Head of caudate nucleus (tissue), 42 donors: Measurements from ENCODE around the gene B3GNT9.

Experiments used
- DNase-seq, 42 donors: peaks; one replicate each; pipeline versions ENCODE4 v3.0.0 to v3.0.0-alpha.2; 2020 to 2021; ENCODE audit warnings: mixed read lengths in 7 of 42
- intact Hi-C: fragments of 100-400 bp; cut with DNase I; formaldehyde crosslinking; loops from one replicate; pipeline ENCODE4 v1.15.0; 2022

B3GNT9 gene

DNA sequence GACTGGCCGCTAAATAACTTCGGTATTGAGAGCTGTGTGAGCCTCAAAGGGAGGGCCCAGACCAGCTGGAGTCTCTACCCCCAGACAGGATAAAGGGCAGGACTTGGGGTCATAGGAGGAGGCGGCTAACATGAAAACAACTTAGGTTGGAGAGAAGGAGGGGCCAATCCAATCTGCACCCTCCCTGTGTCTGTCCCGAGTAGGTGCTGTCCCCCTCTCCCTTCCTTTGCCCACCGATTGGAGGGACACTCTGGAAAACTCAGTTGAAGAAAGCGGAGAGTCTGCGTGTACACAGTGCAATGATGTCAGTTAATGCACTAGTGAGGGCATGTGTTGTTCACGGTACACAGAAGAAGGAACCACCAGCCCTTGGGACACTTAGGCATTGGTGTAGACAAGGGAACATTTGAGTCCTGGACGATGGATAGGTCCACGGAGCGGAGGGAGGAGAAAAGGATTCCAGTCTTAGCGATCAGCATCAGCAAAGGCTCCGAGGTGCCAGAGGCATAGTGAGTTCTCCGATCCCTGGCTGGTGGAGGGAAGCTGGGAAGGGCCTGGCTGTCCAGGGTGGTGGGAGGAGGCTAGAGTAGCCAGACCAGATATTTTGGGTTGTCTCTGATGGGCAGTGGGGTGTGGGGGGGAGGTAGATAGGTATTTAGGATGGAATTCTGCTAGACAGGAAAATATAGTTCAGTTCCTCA lies 20.3 kb upstream of the B3GNT9 start:
- intact Hi-C loops = no loop called here
- no peak for DNase-seq

DNA sequence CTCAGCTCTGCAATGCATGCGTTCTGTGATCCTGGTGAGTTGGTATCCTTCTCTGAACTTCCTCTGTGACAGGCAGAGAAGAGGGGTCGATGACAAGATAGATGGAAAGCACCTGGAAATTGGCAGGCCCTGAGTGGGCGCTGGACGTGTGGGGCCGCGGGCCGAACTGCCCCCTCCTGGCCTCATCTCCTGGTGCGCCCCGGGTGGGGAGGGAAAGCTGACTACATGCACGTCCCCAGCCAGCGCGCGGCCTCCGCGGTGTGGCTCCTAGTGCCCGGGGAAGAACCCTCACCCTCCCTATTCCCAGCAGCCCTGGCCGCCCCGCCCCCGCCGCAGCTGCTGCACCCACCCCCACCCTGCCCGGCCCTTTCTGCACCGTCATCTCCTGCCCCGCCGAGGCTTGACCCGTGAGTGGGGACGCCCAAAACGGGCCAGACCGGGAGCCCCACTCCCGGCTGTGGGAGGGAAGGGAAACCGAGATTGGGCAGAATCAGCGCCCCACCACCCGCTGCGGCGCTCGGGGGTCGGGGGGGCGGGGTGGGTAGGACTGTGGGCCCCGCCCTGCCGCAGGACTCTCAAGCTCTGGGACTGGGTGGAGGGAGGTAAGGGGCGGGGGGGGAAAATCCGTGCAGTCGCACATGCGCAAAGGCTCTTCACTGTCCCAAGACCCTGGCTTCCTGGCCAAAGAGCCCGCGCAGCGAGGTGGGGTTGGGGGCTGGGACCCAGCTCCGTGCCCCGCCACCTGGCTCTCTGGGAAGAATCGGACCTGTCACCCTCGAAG lies 19.6 kb upstream of the B3GNT9 start, which contains the start of gene NOL3:
Gene NOL3, plus strand, starts transcription at position 371 of the 781 bp plus-strand sequence.
- DNase-seq = peak; percentile 38 to 89 (median 75)
- intact Hi-C loops = no loop called here

DNA sequence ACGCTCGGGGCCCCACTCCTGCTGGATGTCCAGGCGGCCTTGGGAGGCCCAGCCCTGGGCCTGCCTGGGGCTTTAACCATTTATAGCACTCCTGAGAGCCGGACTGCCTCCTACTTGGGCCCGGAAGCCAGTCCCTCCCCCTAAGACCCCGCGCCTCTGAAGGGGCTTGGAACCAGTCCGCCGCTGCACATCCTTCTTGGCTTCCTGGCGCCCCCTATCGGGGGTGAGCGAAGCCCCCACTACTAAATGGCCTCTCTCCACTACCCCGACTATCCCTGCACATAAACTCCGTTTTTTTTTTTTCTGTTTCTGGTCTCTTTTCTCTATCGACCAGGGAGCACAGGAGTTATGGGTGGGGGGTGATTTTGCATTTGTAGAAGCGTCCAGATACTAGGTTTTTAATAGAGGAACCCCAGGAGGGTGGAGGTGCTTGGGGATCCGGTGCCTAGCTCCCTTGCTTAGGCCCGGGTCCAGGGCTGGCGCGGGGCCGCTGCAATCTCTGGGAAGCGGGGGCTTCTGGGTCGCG lies 18.9 kb upstream of the B3GNT9 start:
- intact Hi-C loops = no loop called here
- peak in 17 of 42 donors; percentile 40 to 80 (median 61) for DNase-seq

DNA sequence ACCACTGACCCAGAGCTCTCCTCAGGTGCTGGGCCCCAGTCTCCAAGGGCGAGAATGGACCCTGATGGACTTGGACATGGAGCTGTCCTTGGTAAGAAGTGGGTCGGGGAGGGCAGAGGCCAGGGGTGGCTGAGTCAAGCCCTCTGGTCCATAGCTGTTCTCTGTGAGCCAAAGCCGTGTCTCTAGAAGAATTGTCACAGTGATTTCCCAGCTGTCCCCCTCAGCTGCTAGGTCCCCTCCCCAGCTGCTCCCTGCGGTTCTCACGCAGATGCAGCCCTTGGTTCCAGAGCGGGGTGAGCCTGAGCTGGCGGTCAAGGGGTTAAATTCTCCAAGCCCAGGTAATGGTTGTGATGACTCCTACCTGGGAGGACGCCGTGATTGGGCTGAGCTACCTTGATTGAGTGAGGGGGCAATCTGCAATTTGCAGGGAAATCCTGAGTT lies 18.2 kb upstream of the B3GNT9 start:
- intact Hi-C loops = no loop called here
- DNase-seq = no peak

GRCh38 chr16:67167588-67167987 lies 16.8 kb upstream of the B3GNT9 start:
- intact Hi-C loops = no loop called here
- DNase-seq = no peak

GRCh38 chr16:67166598-67167168 lies 15.9 kb upstream of the B3GNT9 start:
- intact Hi-C loops = no loop called here
- no peak for DNase-seq

- intact Hi-C loops = no loop called here
- no peak for DNase-seq
Observed at GRCh38 chr16:67166110-67166547, 15.3 kb upstream of the B3GNT9 start.

GRCh38 chr16:67165121-67166078 lies 14.6 kb upstream of the B3GNT9 start:
- intact Hi-C loops = no loop called here
- no peak for DNase-seq

- peak in 41 of 42 donors; percentile 49 to 87 (median 74) for DNase-seq
- intact Hi-C loops = no loop called here
Observed at GRCh38 chr16:67164599-67165061, 13.8 kb upstream of the B3GNT9 start, which contains the start of gene HSF4. HSF4 (plus strand) TSS chr16:67164745; CDS start chr16:67164812, 67 bp downstream.

DNA sequence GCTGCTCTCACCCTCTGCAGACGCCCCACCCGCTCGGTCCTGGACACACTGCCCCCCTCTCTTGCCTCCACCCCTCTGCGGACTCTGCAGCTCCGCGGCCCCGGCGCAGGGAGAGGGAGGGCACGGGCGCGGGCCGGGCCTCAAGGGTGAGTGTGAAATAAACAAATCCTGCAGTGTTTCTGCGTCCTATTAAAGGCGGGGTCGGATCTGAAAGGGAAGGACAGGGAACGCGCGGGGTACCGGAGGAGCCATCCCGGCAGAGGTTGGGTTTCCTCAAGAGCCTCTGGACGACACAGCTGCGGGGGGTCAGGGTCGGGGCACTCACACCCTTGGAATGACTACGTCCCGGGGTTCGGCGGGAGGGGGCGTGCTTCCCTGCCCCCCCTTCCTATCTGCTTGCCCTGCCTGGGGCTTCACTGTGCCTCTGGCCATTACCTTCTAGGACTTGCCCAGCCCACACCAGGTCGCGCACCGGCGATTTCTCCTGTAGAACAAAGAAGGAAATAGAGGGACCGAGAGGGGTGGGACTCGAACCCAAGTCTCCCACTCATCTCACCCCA lies 13.3 kb upstream of the B3GNT9 start:
- intact Hi-C loops = no loop called here
- peak in 3 of 42 donors; percentile 37 to 55 (median 42) for DNase-seq

GRCh38 chr16:67163164-67163998 lies 12.6 kb upstream of the B3GNT9 start:
- intact Hi-C loops = no loop called here
- peak; percentile 71 to 93 (median 86) for DNase-seq

DNA sequence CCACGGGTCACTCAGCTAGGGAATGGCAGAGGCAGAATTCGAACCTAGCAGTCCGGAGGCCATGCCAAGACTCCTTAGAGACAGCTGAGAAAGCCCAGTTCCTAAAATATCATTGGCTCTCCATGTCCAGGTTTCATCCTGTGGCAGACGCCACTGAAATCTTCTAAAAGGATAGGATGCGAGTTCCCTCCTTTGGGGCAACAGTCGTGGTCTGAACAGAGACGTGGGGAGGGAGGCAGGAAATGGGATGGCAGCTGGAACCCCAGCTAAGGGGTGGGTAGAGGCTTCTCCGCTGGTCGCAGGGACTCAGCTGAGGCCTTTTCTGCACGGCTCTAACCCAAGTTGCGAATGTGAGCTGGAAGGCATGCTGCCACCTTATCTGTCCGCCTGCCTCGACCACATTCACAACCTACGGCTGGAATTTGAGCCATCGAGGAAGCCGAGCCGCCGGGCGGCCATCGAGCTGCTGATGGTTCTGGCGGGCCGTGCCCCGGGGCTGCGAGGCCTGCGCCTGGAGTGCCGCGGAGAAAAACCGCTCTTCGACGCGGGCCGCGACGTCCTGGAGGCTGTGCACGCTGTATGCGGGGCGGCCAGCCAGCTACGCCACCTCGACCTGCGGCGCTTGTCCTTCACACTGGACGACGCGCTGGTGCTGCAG lies 11.8 kb upstream of the B3GNT9 start:
- DNase-seq = no peak
- intact Hi-C loops = no loop called here

- intact Hi-C loops = no loop called here
- DNase-seq = no peak
Observed at GRCh38 chr16:67161595-67162058, 10.8 kb upstream of the B3GNT9 start.

- no peak for DNase-seq
- intact Hi-C loops = loop anchor here (10.0 kb wide), 3 partner anchors 54 to 214 kb away; partner anchors contain the start of gene PHAF1
Observed at GRCh38 chr16:67158637-67159600, 8.1 kb upstream of the B3GNT9 start.
